Measurements from ENCODE around the gene NFIX.

Gene NFIX

GRCh38 chr19:13022111-13022858, 27.0 kb downstream of the NFIX start:
- no peak for DNase-seq (ENCODE audit: low read depth)

- peak; percentile 70 for DNase-seq (ENCODE audit: low read depth)
These were observed 27.8 kb downstream of the NFIX start for GRCh38 chr19:13022859-13023636.

GRCh38 chr19:13023656-13024055, 28.4 kb downstream of the NFIX start:
- no peak for DNase-seq (ENCODE audit: low read depth)

GRCh38 chr19:13024126-13024950, 29.1 kb downstream of the NFIX start:
- DNase-seq (ENCODE audit: low read depth): peak; percentile 24

- DNase-seq (ENCODE audit: low read depth): no peak
These were observed 29.8 kb downstream of the NFIX start for GRCh38 chr19:13024951-13025697.

- no peak for DNase-seq (ENCODE audit: low read depth)
These were observed 30.7 kb downstream of the NFIX start for GRCh38 chr19:13025819-13026456.

GRCh38 chr19:13026462-13027370, 31.4 kb downstream of the NFIX start:
- peak; percentile 23 for DNase-seq (ENCODE audit: low read depth)

- DNase-seq (ENCODE audit: low read depth): no peak
These were observed 32.3 kb downstream of the NFIX start for GRCh38 chr19:13027557-13027956.

- DNase-seq (ENCODE audit: low read depth): no peak
These were observed 32.8 kb downstream of the NFIX start for GRCh38 chr19:13028027-13028426.

GRCh38 chr19:13029301-13029880, 34.1 kb downstream of the NFIX start:
- DNase-seq (ENCODE audit: low read depth): no peak

GRCh38 chr19:13029893-13030292, 34.6 kb downstream of the NFIX start:
- DNase-seq (ENCODE audit: low read depth): no peak

GRCh38 chr19:13031917-13032623, 36.8 kb downstream of the NFIX start:
- no peak for DNase-seq (ENCODE audit: low read depth)

- no peak for DNase-seq (ENCODE audit: low read depth)
These were observed 37.6 kb downstream of the NFIX start for GRCh38 chr19:13032837-13033236.

GRCh38 chr19:13033244-13033643, 38.0 kb downstream of the NFIX start:
- no peak for DNase-seq (ENCODE audit: low read depth)

GRCh38 chr19:13033819-13034611, 38.7 kb downstream of the NFIX start:
- DNase-seq (ENCODE audit: low read depth): peak; percentile 29

GRCh38 chr19:13034636-13035035, 39.4 kb downstream of the NFIX start:
- DNase-seq (ENCODE audit: low read depth): no peak

- no peak for DNase-seq (ENCODE audit: low read depth)
These were observed 40.6 kb downstream of the NFIX start for GRCh38 chr19:13035820-13036365.

GRCh38 chr19:13036366-13036976, 41.2 kb downstream of the NFIX start:
- no peak for DNase-seq (ENCODE audit: low read depth)

Data from amniotic epithelial cell (primary cell).